SH-SY5Y (cell line): ENCODE data around the gene C1GALT1C1.

Source experiments
- GATA2 ChIP-seq: IDR thresholded peaks from 2 replicates; pipeline ENCODE4 v1.6.1; 2011; ENCODE audit warnings: mild to moderate bottlenecking, low read depth, low read length
- GATA3 ChIP-seq: IDR thresholded peaks from 2 replicates; pipeline ENCODE4 v1.6.1; 2011; ENCODE audit warnings: low read depth, mild to moderate bottlenecking, low read length, moderate library complexity

DNA sequence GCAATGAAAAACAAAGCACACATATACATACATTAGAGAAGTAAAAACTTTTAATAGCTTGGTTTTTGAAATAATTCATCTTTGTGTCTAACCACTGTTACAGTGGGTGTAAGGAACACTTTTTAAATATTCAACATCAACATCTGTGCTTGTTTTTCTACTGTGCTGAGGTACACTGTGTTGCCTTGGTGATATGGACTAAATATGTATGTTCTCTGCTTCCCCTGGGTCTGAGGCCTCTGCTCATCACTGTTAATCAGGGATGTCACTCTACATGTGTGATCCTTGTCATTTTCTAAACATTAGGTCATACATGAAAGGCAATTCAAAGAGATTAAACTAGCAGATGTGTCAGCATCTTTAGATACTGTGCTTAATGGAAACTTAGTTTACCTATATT, 15.0 kb downstream of the C1GALT1C1 start:
- TF ChIP-seq GATA2: no peak
- TF ChIP-seq GATA3: no peak
